Measurements from ENCODE around the gene DPP6.

Gene DPP6

GRCh38 chr7:154330318-154330717 is 278.1 kb downstream of the DPP6 start:
- DNase-seq (ENCODE audit: low spot score) (no peak), FAIRE-seq (no peak)

- FAIRE-seq (no peak), DNase-seq (ENCODE audit: low spot score) (no peak)
Measured at GRCh38 chr7:154332811-154333580, 280.8 kb downstream of the DPP6 start.

GRCh38 chr7:154336295-154336694 is 284.1 kb downstream of the DPP6 start:
- FAIRE-seq (no peak), DNase-seq (ENCODE audit: low spot score) (no peak)

- DNase-seq (ENCODE audit: low spot score): no peak
- FAIRE-seq: no peak
Measured at GRCh38 chr7:154338701-154339506, 286.7 kb downstream of the DPP6 start.

GRCh38 chr7:154342971-154343633 is 290.9 kb downstream of the DPP6 start:
- no peak for DNase-seq (ENCODE audit: low spot score)
- FAIRE-seq: no peak

GRCh38 chr7:154343778-154344412 is 291.7 kb downstream of the DPP6 start:
- DNase-seq (ENCODE audit: low spot score): no peak
- no peak for FAIRE-seq

- DNase-seq (ENCODE audit: low spot score) (no peak), FAIRE-seq (no peak)
Measured at GRCh38 chr7:154345093-154345492, 292.9 kb downstream of the DPP6 start.

- DNase-seq (ENCODE audit: low spot score) (no peak), FAIRE-seq (no peak)
Measured at GRCh38 chr7:154347700-154348266, 295.6 kb downstream of the DPP6 start.

- DNase-seq (ENCODE audit: low spot score) (no peak), FAIRE-seq (no peak)
Measured at GRCh38 chr7:154350892-154351291, 298.7 kb downstream of the DPP6 start.

- FAIRE-seq (no peak), DNase-seq (ENCODE audit: low spot score) (no peak)
Measured at GRCh38 chr7:154353355-154353767, 301.2 kb downstream of the DPP6 start.

- FAIRE-seq (no peak), DNase-seq (ENCODE audit: low spot score) (no peak)
Measured at GRCh38 chr7:154364170-154364569, 312.0 kb downstream of the DPP6 start.

- no peak for FAIRE-seq
- DNase-seq (ENCODE audit: low spot score): no peak
Measured at GRCh38 chr7:154371424-154371823, 319.2 kb downstream of the DPP6 start.

- DNase-seq (ENCODE audit: low spot score): no peak
- FAIRE-seq: no peak
Measured at GRCh38 chr7:154372011-154372601, 319.9 kb downstream of the DPP6 start.

- DNase-seq (ENCODE audit: low spot score) (no peak), FAIRE-seq (no peak)
Measured at GRCh38 chr7:154373956-154374355, 321.8 kb downstream of the DPP6 start.

- DNase-seq (ENCODE audit: low spot score) (no peak), FAIRE-seq (no peak)
Measured at GRCh38 chr7:154375956-154376355, 323.8 kb downstream of the DPP6 start.

- no peak for FAIRE-seq
- DNase-seq (ENCODE audit: low spot score): no peak
Measured at GRCh38 chr7:154380771-154381170, 328.6 kb downstream of the DPP6 start.

GRCh38 chr7:154383045-154383444 is 330.8 kb downstream of the DPP6 start:
- FAIRE-seq (no peak), DNase-seq (ENCODE audit: low spot score) (no peak)

- DNase-seq (ENCODE audit: low spot score) (no peak), FAIRE-seq (no peak)
Measured at GRCh38 chr7:154385214-154385613, 333.0 kb downstream of the DPP6 start.

GRCh38 chr7:154387252-154387651 is 335.1 kb downstream of the DPP6 start:
- DNase-seq (ENCODE audit: low spot score) (no peak), FAIRE-seq (no peak)

GRCh38 chr7:154388412-154388811 is 336.2 kb downstream of the DPP6 start:
- DNase-seq (ENCODE audit: low spot score) (no peak), FAIRE-seq (no peak)

- FAIRE-seq: no peak
- DNase-seq (ENCODE audit: low spot score): no peak
Measured at GRCh38 chr7:154388999-154389398, 336.8 kb downstream of the DPP6 start.
